ENCODE data around the gene CATSPERZ. TPM values are rescaled to one million over a fixed set of nuclear protein-coding genes. Genes with fewer than 3 reads are reported as not detected.

The CATSPERZ gene
- total and polyA plus RNA-seq, 2 of the 13 experiments (the other 11 are each of a cell fraction or from before 2014, with no cell fraction given): 0.22 to 0.48 TPM

DNA sequence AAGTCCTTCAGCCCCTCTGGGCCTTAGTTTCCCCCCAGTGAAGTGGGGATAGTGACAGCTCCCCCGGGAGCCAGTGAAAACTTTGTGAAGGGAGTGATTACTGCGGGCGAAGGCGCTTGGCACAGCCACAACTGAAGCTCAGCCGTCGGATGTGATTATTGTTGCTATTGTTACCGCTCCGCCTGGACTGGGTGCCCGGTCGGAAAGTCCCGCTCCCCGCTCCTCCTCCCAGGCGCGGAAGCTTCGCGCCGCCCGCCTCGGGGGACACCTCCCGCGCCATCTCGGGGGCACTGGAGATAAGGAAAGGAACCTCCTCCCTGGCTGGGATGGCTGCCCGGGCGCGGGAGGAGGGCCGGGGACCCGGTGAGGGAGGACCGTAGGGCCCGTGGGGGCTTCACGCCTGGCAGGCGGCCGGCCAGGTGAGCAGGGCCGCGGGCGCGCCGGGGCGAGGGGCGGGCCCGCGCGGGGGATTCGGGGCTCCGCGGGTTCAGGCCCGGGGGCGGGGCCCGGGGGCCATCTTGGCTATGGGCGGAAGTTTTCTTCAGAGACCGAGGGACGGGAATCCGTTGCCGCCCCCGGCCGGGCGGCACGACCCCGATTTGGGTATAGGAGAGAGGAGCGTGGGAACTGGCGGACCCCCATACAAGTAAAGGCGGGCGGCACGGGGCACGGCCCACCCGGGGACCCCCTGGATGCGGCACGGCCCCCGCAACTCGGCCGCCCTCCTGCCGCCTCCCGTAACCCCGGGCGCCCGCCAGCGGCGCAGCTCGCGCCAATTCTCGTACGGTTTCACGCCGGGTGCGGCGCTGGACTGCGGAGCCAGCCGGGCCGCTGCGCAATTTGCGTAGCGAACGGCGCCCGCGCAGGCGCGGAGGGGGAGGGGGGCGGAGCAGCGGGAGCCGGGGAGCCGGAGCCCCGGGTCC lies 14.9 kb upstream of the CATSPERZ start, which contains the start of gene GPR137 (continued):
- TF ChIP-seq, protein P1, sequence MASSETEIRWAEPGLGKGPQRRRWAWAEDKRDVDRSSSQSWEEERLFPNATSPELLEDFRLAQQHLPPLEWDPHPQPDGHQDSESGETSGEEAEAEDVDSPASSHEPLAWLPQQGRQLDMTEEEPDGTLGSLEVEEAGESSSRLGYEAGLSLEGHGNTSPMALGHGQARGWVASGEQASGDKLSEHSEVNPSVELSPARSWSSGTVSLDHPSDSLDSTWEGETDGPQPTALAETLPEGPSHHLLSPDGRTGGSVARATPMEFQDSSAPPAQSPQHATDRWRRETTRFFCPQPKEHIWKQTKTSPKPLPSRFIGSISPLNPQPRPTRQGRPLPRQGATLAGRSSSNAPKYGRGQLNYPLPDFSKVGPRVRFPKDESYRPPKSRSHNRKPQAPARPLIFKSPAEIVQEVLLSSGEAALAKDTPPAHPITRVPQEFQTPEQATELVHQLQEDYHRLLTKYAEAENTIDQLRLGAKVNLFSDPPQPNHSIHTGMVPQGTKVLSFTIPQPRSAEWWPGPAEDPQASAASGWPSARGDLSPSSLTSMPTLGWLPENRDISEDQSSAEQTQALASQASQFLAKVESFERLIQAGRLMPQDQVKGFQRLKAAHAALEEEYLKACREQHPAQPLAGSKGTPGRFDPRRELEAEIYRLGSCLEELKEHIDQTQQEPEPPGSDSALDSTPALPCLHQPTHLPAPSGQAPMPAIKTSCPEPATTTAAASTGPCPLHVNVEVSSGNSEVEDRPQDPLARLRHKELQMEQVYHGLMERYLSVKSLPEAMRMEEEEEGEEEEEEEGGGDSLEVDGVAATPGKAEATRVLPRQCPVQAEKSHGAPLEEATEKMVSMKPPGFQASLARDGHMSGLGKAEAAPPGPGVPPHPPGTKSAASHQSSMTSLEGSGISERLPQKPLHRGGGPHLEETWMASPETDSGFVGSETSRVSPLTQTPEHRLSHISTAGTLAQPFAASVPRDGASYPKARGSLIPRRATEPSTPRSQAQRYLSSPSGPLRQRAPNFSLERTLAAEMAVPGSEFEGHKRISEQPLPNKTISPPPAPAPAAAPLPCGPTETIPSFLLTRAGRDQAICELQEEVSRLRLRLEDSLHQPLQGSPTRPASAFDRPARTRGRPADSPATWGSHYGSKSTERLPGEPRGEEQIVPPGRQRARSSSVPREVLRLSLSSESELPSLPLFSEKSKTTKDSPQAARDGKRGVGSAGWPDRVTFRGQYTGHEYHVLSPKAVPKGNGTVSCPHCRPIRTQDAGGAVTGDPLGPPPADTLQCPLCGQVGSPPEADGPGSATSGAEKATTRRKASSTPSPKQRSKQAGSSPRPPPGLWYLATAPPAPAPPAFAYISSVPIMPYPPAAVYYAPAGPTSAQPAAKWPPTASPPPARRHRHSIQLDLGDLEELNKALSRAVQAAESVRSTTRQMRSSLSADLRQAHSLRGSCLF (CRISPR knock-in tag; IDR thresholded peaks at IDR 0.05; ENCODE audit: borderline replicate concordance): no peak
- no peak; the same call in 2 of the 3 replicates for TF ChIP-seq MXI1 (IDR thresholded peaks at IDR 0.05; ENCODE audit: borderline replicate concordance, low read depth, low read length)
- TF ChIP-seq EED (CRISPR knock-in tag; IDR thresholded peaks at IDR 0.05): 0 out of 2 replicates have a peak, but pooled peaks have one; percentile 49
- TF ChIP-seq, protein P2, sequence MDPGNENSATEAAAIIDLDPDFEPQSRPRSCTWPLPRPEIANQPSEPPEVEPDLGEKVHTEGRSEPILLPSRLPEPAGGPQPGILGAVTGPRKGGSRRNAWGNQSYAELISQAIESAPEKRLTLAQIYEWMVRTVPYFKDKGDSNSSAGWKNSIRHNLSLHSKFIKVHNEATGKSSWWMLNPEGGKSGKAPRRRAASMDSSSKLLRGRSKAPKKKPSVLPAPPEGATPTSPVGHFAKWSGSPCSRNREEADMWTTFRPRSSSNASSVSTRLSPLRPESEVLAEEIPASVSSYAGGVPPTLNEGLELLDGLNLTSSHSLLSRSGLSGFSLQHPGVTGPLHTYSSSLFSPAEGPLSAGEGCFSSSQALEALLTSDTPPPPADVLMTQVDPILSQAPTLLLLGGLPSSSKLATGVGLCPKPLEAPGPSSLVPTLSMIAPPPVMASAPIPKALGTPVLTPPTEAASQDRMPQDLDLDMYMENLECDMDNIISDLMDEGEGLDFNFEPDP (CRISPR knock-in tag; conservative IDR thresholded peaks at IDR 0.05): no peak
- TF ChIP-seq, protein P3, sequence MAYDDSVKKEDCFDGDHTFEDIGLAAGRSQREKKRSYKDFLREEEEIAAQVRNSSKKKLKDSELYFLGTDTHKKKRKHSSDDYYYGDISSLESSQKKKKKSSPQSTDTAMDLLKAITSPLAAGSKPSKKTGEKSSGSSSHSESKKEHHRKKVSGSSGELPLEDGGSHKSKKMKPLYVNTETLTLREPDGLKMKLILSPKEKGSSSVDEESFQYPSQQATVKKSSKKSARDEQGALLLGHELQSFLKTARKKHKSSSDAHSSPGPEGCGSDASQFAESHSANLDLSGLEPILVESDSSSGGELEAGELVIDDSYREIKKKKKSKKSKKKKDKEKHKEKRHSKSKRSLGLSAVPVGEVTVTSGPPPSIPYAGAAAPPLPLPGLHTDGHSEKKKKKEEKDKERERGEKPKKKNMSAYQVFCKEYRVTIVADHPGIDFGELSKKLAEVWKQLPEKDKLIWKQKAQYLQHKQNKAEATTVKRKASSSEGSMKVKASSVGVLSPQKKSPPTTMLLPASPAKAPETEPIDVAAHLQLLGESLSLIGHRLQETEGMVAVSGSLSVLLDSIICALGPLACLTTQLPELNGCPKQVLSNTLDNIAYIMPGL (CRISPR knock-in tag; IDR thresholded peaks at IDR 0.05; ENCODE audit: borderline replicate concordance in 1 of 2, low read depth in 1 of 2): peak; percentile 15 to 41; a peak in 2 of 4 replicates
- TF ChIP-seq KLF15 (CRISPR knock-in tag; IDR thresholded peaks at IDR 0.05; ENCODE audit: borderline replicate concordance): no peak
- TF ChIP-seq, protein P4, sequence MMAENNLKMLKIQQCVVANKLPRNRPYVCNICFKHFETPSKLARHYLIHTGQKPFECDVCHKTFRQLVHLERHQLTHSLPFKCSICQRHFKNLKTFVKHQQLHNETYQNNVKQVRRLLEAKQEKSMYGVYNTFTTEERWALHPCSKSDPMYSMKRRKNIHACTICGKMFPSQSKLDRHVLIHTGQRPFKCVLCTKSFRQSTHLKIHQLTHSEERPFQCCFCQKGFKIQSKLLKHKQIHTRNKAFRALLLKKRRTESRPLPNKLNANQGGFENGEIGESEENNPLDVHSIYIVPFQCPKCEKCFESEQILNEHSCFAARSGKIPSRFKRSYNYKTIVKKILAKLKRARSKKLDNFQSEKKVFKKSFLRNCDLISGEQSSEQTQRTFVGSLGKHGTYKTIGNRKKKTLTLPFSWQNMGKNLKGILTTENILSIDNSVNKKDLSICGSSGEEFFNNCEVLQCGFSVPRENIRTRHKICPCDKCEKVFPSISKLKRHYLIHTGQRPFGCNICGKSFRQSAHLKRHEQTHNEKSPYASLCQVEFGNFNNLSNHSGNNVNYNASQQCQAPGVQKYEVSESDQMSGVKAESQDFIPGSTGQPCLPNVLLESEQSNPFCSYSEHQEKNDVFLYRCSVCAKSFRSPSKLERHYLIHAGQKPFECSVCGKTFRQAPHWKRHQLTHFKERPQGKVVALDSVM (CRISPR knock-in tag; IDR thresholded peaks at IDR 0.05): no peak
- TF ChIP-seq ISL2 (CRISPR knock-in tag; IDR thresholded peaks at IDR 0.05): peak; percentile 21; the same call in 1 of the 2 replicates
- TF ChIP-seq PHF8 (CRISPR knock-in tag; IDR thresholded peaks at IDR 0.05): peak; percentile 60
- TF ChIP-seq, protein P5, sequence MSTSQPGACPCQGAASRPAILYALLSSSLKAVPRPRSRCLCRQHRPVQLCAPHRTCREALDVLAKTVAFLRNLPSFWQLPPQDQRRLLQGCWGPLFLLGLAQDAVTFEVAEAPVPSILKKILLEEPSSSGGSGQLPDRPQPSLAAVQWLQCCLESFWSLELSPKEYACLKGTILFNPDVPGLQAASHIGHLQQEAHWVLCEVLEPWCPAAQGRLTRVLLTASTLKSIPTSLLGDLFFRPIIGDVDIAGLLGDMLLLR (CRISPR knock-in tag; IDR thresholded peaks at IDR 0.05): no peak
- TF ChIP-seq RORA (CRISPR knock-in tag; IDR thresholded peaks at IDR 0.05): no peak
- TF ChIP-seq NFIC (IDR thresholded peaks at IDR 0.05; ENCODE audit: low read length): no peak
- no peak for TF ChIP-seq PBX2 (CRISPR knock-in tag; IDR thresholded peaks at IDR 0.05)
- TF ChIP-seq, protein P6, sequence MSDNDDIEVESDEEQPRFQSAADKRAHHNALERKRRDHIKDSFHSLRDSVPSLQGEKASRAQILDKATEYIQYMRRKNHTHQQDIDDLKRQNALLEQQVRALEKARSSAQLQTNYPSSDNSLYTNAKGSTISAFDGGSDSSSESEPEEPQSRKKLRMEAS (IDR thresholded peaks at IDR 0.05): peak; percentile 8; the same call in 1 of the 2 replicates
- TF ChIP-seq MYNN (CRISPR knock-in tag; IDR thresholded peaks at IDR 0.05; ENCODE audit: low read depth): no peak

Measured in HepG2 (cell line).